Ishikawa (cell line): ENCODE results near the gene FAM120AOS.
A peak's percentile ranks its signal among the peaks of the same experiment; 100 is the strongest.

Source experiments
- CEBPB ChIP-seq: IDR thresholded peaks from 2 replicates; pipeline ENCODE4 v1.6.1; 2012
- CREB1 ChIP-seq: IDR thresholded peaks from 2 replicates; pipeline ENCODE4 v1.6.1; 2012; ENCODE audit warnings: low read depth
- EGR1 ChIP-seq: IDR thresholded peaks from 2 replicates; pipeline ENCODE4 v1.6.1; 2012
- EP300 ChIP-seq: IDR thresholded peaks from 2 replicates; pipeline ENCODE4 v1.6.1; 2012; ENCODE audit warnings: borderline replicate concordance
- FOXM1 ChIP-seq: IDR thresholded peaks from 2 replicates; pipeline ENCODE4 v1.6.1; 2012; ENCODE audit warnings: low read depth, borderline replicate concordance
- NFIC ChIP-seq: IDR thresholded peaks from 2 replicates; pipeline ENCODE4 v1.6.1; 2012
- RAD21 ChIP-seq: IDR thresholded peaks from 2 replicates; pipeline ENCODE4 v1.6.1; 2012; ENCODE audit warnings: low read depth
- TAF1 ChIP-seq: IDR thresholded peaks from 2 replicates; pipeline ENCODE4 v1.6.1; 2012; ENCODE audit warnings: low read depth, mild to moderate bottlenecking
- TCF12 ChIP-seq: IDR thresholded peaks from 2 replicates; pipeline ENCODE4 v1.6.1; 2012; ENCODE audit warnings: low read depth
- TEAD4 ChIP-seq: IDR thresholded peaks from 2 replicates; pipeline ENCODE4 v1.6.1; 2012
- USF1 ChIP-seq: IDR thresholded peaks from 2 replicates; pipeline ENCODE4 v1.6.1; 2012
- YY1 ChIP-seq: IDR thresholded peaks from 2 replicates; pipeline ENCODE4 v1.6.1; 2012; ENCODE audit warnings: low read depth
- ZBTB7A ChIP-seq: IDR thresholded peaks from 2 replicates; pipeline ENCODE4 v1.6.1; 2012; ENCODE audit warnings: low read depth
- TF ChIP-seq, protein P1 (sequence below): IDR thresholded peaks from 2 replicates; pipeline ENCODE4 v1.6.1; 2012
- TF ChIP-seq, protein P2 (sequence below): IDR thresholded peaks from 2 replicates; pipeline ENCODE4 v1.6.1; 2012; ENCODE audit warnings: low read depth, mild to moderate bottlenecking

FAM120AOS gene

DNA sequence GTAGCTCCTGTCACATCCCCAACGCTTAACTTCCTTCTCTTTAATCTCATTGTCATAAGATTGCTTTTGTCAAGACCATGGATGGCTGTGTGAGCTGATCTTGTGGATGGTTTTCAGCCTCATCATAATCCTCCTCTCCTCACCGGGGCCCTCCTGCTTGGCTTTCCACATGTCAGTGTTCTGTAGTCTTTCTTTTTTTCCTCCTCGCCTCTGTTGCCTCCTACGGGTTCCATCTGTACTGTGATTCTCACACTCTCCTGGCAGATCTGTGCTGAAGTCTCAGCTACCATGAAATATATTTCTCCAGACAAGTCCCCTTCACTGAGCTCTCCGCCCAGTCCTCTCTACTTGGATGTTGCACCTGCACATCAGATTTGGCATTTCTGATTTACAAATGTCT, 34.9 kb upstream of the FAM120AOS start:
- TF ChIP-seq ZBTB7A: no peak
- no peak for TF ChIP-seq TAF1
- no peak for TF ChIP-seq USF1
- no peak for TF ChIP-seq CEBPB
- TF ChIP-seq CREB1: no peak
- TF ChIP-seq, protein P1, sequence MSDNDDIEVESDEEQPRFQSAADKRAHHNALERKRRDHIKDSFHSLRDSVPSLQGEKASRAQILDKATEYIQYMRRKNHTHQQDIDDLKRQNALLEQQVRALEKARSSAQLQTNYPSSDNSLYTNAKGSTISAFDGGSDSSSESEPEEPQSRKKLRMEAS: no peak
- no peak for TF ChIP-seq TCF12

GRCh38 chr9:93486268-93486667, 32.9 kb upstream of the FAM120AOS start:
- no peak for TF ChIP-seq NFIC
- TF ChIP-seq CREB1: no peak
- TF ChIP-seq CEBPB: no peak
- TF ChIP-seq USF1: no peak
- TF ChIP-seq EGR1: no peak
- no peak for TF ChIP-seq RAD21
- TF ChIP-seq TEAD4: no peak

DNA sequence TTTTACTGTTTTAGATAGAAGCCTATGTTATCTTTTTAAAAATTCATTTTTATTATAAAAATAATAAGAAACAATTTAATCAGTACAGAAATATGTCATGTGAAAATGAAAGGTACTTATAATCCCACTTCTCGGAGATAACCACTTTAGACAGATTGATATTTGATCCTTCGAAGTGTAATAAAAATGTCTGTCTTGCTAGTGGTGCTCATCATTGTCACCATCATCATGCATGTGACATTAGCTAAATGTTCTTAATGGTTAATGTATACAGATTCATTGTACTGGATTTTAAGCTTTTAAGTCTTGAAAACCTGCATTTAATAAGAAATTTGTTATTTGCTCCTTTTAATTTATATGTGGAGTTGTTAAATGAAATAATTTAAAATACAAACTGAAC, 30.1 kb upstream of the FAM120AOS start:
- TF ChIP-seq TAF1 (no peak), EGR1 (no peak)

DNA sequence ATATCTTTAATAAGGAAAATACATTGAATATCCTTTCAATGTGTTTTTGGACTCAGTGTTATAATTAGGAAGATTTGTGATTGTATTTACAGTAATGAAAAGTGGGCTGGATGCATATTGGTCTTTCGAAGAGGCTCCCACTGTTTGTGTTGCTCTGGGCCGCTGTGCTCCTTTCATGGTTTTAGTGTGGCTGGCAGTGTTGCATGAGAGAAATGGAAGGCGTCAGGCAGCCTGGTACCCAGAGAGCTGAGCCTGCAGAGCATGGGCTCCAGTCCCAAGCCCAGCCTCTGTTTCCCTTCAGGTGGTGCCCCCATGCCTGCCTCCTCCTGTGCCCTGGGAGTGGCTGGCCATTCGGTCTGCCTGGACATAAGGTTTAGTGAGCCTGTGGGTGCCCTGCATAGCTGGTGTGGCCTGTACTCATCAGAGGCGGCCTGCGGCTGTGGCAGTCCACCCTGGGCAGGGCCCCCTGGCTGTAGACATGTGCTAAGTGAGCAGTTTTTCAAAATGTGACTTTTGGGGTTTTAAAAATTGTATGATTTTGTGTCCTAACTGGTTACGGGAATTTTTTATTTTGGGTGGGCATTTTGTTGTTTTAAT, 27.4 kb upstream of the FAM120AOS start:
- no peak for TF ChIP-seq USF1
- no peak for TF ChIP-seq NFIC
- no peak for TF ChIP-seq TAF1
- TF ChIP-seq ZBTB7A: no peak

DNA sequence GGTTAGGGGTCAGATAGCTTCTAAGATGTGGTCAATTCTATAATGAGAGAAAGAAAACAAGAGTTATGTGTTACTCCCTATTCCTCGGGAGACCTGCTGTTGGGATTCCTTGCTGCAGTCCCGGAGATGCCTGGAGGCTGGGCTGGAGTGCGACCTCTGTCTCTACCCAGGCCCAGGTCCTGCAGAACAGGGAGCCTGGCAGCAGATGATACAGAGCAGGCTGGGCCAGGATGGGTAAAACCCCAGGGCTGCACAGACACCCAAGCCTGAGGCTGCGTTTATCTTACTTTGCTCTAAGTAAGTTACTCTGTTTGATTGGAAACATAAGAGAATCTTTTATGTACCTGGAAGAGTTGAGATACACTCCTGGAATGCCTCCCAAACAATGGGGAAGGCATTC, 26.9 kb upstream of the FAM120AOS start:
- TF ChIP-seq NFIC (no peak), TEAD4 (0 out of 2 replicates have a peak, but pooled peaks have one; percentile 22), YY1 (no peak)

DNA sequence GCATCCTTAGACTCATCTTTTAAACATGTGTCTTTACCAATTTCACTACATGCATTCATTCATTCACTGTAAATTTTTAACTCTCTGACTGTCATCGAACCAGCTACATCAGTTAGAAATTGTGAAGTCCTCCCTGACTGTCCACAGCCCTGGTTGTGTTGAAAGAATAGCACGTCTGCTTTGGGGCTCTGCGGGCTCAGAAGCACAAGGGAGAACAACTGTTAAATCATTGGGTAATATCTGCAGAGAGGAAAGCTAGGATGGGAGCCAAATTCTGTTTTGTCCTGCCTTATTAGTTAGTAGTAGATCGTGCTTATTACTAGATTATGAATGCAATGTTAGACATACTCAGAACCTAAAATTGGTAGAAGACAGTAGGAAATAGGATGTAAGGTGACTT, 26.3 kb upstream of the FAM120AOS start:
- TF ChIP-seq CREB1: no peak
- no peak for TF ChIP-seq USF1
- TF ChIP-seq ZBTB7A: no peak
- no peak for TF ChIP-seq EGR1
- TF ChIP-seq YY1: no peak
- TF ChIP-seq, protein P2, sequence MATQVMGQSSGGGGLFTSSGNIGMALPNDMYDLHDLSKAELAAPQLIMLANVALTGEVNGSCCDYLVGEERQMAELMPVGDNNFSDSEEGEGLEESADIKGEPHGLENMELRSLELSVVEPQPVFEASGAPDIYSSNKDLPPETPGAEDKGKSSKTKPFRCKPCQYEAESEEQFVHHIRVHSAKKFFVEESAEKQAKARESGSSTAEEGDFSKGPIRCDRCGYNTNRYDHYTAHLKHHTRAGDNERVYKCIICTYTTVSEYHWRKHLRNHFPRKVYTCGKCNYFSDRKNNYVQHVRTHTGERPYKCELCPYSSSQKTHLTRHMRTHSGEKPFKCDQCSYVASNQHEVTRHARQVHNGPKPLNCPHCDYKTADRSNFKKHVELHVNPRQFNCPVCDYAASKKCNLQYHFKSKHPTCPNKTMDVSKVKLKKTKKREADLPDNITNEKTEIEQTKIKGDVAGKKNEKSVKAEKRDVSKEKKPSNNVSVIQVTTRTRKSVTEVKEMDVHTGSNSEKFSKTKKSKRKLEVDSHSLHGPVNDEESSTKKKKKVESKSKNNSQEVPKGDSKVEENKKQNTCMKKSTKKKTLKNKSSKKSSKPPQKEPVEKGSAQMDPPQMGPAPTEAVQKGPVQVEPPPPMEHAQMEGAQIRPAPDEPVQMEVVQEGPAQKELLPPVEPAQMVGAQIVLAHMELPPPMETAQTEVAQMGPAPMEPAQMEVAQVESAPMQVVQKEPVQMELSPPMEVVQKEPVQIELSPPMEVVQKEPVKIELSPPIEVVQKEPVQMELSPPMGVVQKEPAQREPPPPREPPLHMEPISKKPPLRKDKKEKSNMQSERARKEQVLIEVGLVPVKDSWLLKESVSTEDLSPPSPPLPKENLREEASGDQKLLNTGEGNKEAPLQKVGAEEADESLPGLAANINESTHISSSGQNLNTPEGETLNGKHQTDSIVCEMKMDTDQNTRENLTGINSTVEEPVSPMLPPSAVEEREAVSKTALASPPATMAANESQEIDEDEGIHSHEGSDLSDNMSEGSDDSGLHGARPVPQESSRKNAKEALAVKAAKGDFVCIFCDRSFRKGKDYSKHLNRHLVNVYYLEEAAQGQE: no peak
- TF ChIP-seq, protein P1: no peak
- TF ChIP-seq TCF12: no peak
- no peak for TF ChIP-seq FOXM1
- TF ChIP-seq RAD21: no peak
- no peak for TF ChIP-seq NFIC
- TF ChIP-seq CEBPB: no peak
- no peak for TF ChIP-seq TAF1
- TF ChIP-seq TEAD4: no peak
- TF ChIP-seq EP300: no peak

GRCh38 chr9:93477397-93477796, 24.0 kb upstream of the FAM120AOS start:
- no peak for TF ChIP-seq RAD21
- TF ChIP-seq CEBPB: no peak
- TF ChIP-seq EP300: no peak
- TF ChIP-seq NFIC: no peak
- TF ChIP-seq TAF1: no peak
- no peak for TF ChIP-seq USF1
- no peak for TF ChIP-seq CREB1
- no peak for TF ChIP-seq YY1
- TF ChIP-seq ZBTB7A: no peak
- no peak for TF ChIP-seq TCF12
- TF ChIP-seq, protein P2: no peak
- no peak for TF ChIP-seq FOXM1
- no peak for TF ChIP-seq EGR1
- TF ChIP-seq, protein P1: no peak
- no peak for TF ChIP-seq TEAD4
